Sigmoid colon (tissue), 7 donors: ENCODE data around the gene MBNL1. TPM values are rescaled to one million over a fixed set of nuclear protein-coding genes. Genes with fewer than 3 reads are reported as not detected.
A peak's percentile ranks its signal among the peaks of the same experiment; 100 is the strongest.

Experiments
- DNase-seq: peaks from one replicate; pipeline ENCODE4 v3.0.0-alpha.2; 2019
- H3K27ac ChIP-seq, 4 donors: fragments of 200-600 bp; sonication (generic); one replicate each; pipeline ENCODE4 v1.5.1; 2016 to 2019; ENCODE audit warnings: mild to moderate bottlenecking in 1 of 4
- H3K27me3 ChIP-seq, 3 donors: fragments of 200-600 bp; sonication (generic); one replicate each; pipeline ENCODE4 v1.5.1; 2019; ENCODE audit warnings: mild to moderate bottlenecking in 1 of 3
- H3K36me3 ChIP-seq, 4 donors: fragments of 200-600 bp; sonication (generic); one replicate each; pipeline ENCODE4 v1.5.1; 2016 to 2019
- H3K4me1 ChIP-seq, 4 donors: fragments of 200-600 bp; sonication (generic); one replicate each; pipeline ENCODE4 v1.5.1; 2017 to 2019
- H3K4me3 ChIP-seq, 4 donors: fragments of 200-600 bp; sonication (generic); one replicate each; pipeline ENCODE4 v1.5.1; 2017 to 2019; ENCODE audit warnings: mild to moderate bottlenecking in 2 of 4, moderate library complexity in 1 of 4
- H3K9me3 ChIP-seq, 4 donors: fragments of 200-600 bp in 3 of 4; sonication (generic) in 3 of 4; one replicate each; pipeline versions ENCODE4 v1.5.1 to v1.6.1; 2013 to 2019
- EP300 ChIP-seq, 4 donors: sonication (generic); formaldehyde crosslinking; IDR thresholded peaks; one replicate each; pipeline ENCODE4 v1.6.1; 2017; ENCODE audit warnings: antibody characterized with exemption in 4 of 4
- POLR2A ChIP-seq, 2 donors: fragments of 450-650 bp; IDR thresholded peaks; one replicate each; pipeline ENCODE4 v1.6.1; 2016; ENCODE audit warnings: antibody characterized with exemption in 2 of 2, mild to moderate bottlenecking in 2 of 2, moderate library complexity in 2 of 2
- POLR2AphosphoS5 ChIP-seq, 4 donors: sonication (generic); formaldehyde crosslinking; IDR thresholded peaks; one replicate each; pipeline ENCODE4 v1.6.1; 2017; ENCODE audit warnings: antibody characterized with exemption in 4 of 4
- WGBS, 2 donors: extraction: QIAGEN DNeasy Blood & Tissue Kit; methylation state at CpG; one replicate each; pipeline ENCODE4 v1.1.7; 2013; 5-methylcytosine and 5-hydroxymethylcytosine counted together
- intact Hi-C: fragments of 100-400 bp; cut with DNase I; formaldehyde crosslinking; loops from one replicate; pipeline ENCODE4 v1.15.1; 2023
- polyA plus RNA-seq, 3 donors: library from polyadenylated mRNA; stranded (reverse); fragments of 200-250 nt; gene quantifications; one replicate each; pipeline ENCODE4 v1.2.3, GENCODE V29; 2013
- total RNA-seq, 4 donors: library from RNA; depleted of rRNA; stranded (reverse); fragments of >200 nt; gene quantifications; one replicate each; pipeline ENCODE4 v1.1.0, GENCODE V29; 2016
- TF ChIP-seq, protein P1 (sequence below), 4 experiments: fragments of 450-650 bp in 3 of 4; fragments of 200-600 bp in 1 of 4; IDR thresholded peaks; one replicate each; pipeline ENCODE4 v1.5.1; 2016 to 2019; ENCODE audit warnings: antibody characterized with exemption in 4 of 4, mild to moderate bottlenecking in 3 of 4, moderate library complexity in 2 of 4
- donor health status: healthy with polysubstance abuse.
- donor health status: Bipolar disorder and iron deficiency.
- donor health status: healthy.

The MBNL1 gene
- total and polyA plus RNA-seq, 7 donors, result 60.5 to 898 (median 602) TPM

DNA sequence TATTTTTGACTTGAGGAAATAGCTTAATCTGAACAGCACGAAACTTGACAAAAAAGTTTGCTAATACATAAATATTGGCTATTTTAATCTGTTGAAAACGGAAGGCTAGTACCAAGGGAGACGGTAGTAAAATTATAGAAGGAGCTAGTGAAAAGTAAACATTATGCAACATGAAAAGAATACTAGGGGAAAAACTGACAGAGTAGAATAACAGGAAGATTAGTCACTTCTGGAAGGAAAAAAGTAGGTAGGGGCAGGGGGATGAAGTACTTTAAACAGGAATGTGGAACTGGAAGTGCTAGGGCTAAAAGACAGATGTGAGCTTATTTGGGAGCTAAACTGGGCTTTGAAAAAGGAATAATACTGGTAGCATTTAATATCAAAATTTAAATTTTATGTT, 60.1 kb downstream of the MBNL1 start:
- Histone ChIP-seq H3K9me3 (no peaks in the 10 kb centered on the region), H3K36me3 (peaks cover 0 to 10% (median 0%) of the 10 kb centered on the region in 4 donors), H3K27me3 (no peaks in the 10 kb centered on the region), H3K4me3 (no peak overlapping the region), H3K27ac (peak overlapping the region; percentile 61 to 78 (median 69)), H3K4me1 (peaks cover 0 to 82% (median 71%) of the 10 kb centered on the region in 4 donors)
- WGBS, 2 donors, result 19 to 38% methylated on average over 3 of the region's 3 CpGs
- no peak for DNase-seq
- intact Hi-C loops, result no loop called here
- TF ChIP-seq EP300 (IDR thresholded peaks at IDR 0.05), result peak; percentile 6 to 41 (median 28)
- TF ChIP-seq POLR2AphosphoS5 (IDR thresholded peaks at IDR 0.05), result peak; percentile 57 to 75 (median 68)
- TF ChIP-seq POLR2A (IDR thresholded peaks at IDR 0.05), result no peak

DNA sequence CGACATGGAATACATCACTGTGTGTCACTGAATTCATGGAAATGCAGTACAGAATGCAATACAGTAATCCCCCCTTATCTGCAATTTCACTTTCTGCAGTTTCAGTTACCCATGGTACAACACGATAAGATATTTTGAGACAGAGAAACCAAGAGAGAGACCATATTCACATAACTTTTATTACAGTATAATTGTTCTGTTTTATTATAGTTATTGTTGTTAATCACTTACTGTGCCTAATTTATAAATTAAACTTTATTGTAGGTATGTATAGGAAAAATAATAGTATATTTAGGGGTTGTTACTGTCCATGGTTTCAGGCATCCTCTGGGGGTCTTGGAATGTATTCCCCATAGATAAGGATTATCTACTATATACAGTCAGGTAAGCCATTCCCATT, 61.8 kb downstream of the MBNL1 start:
- no peak overlapping the region for H3K4me3 ChIP-seq
- intact Hi-C loops, result no loop called here

DNA sequence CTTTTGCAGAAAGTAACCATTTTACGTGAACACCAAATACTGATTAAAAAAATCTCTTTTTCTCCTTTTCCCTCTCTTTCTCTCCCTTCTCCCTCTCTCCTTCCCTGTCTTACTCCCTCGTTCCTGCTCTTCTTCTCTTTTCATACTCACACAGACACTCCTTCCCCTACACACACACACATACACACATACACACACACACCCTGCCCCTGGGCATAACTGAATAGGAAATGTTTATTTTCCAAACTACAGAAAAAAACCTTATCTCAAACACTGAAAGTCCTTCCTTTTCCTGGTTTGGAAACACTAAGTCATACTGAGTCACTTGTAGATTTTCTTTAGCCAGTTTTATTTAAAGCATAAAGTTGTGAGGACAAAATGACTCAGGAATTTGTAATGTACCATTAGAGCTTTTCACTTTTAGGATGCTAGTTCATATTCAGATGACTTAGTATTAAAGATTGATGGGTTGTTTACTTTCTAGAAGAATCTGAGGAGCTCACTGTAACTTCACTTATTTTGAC, 62.4 kb downstream of the MBNL1 start:
- Histone ChIP-seq H3K27ac (peak overlapping the region; percentile 54 to 78 (median 71)), H3K36me3 (peaks cover 0 to 3% (median 0%) of the 10 kb centered on the region in 4 donors), H3K4me3 (no peak overlapping the region), H3K9me3 (no peaks in the 10 kb centered on the region), H3K4me1 (peaks cover 0 to 93% (median 79%) of the 10 kb centered on the region in 4 donors), H3K27me3 (no peaks in the 10 kb centered on the region)
- intact Hi-C loops, result no loop called here
- TF ChIP-seq EP300 (IDR thresholded peaks at IDR 0.05), result no peak
- TF ChIP-seq POLR2A (IDR thresholded peaks at IDR 0.05), result no peak
- TF ChIP-seq, protein P1, sequence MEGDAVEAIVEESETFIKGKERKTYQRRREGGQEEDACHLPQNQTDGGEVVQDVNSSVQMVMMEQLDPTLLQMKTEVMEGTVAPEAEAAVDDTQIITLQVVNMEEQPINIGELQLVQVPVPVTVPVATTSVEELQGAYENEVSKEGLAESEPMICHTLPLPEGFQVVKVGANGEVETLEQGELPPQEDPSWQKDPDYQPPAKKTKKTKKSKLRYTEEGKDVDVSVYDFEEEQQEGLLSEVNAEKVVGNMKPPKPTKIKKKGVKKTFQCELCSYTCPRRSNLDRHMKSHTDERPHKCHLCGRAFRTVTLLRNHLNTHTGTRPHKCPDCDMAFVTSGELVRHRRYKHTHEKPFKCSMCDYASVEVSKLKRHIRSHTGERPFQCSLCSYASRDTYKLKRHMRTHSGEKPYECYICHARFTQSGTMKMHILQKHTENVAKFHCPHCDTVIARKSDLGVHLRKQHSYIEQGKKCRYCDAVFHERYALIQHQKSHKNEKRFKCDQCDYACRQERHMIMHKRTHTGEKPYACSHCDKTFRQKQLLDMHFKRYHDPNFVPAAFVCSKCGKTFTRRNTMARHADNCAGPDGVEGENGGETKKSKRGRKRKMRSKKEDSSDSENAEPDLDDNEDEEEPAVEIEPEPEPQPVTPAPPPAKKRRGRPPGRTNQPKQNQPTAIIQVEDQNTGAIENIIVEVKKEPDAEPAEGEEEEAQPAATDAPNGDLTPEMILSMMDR (IDR thresholded peaks at IDR 0.05), result no peak
- peak in 2 of 4 donors; percentile 34 to 68 for TF ChIP-seq POLR2AphosphoS5 (IDR thresholded peaks at IDR 0.05)
- WGBS, 2 donors, result 41 to 55% methylated on average over 2 of the region's 2 CpGs
- DNase-seq, result no peak

More for the DNA sequence above, 61.8 kb downstream of the MBNL1 start:
- TF ChIP-seq EP300 (IDR thresholded peaks at IDR 0.05), result no peak
- no peak for TF ChIP-seq POLR2A (IDR thresholded peaks at IDR 0.05)
- TF ChIP-seq, protein P1 (IDR thresholded peaks at IDR 0.05), result no peak
- TF ChIP-seq POLR2AphosphoS5 (IDR thresholded peaks at IDR 0.05), result no peak
- H3K4me1 ChIP-seq, result peaks cover 0 to 88% (median 77%) of the 10 kb centered on the region in 4 donors
- no peak for DNase-seq
- 57% methylated on average over 2 of the region's 2 CpGs for WGBS, 2 donors
- no peaks in the 10 kb centered on the region for H3K27me3 ChIP-seq
- no peaks in the 10 kb centered on the region for H3K9me3 ChIP-seq
- peaks cover 0 to 9% (median 0%) of the 10 kb centered on the region in 4 donors for H3K36me3 ChIP-seq
- peak overlapping the region; percentile 54 to 78 (median 71) for H3K27ac ChIP-seq

DNA sequence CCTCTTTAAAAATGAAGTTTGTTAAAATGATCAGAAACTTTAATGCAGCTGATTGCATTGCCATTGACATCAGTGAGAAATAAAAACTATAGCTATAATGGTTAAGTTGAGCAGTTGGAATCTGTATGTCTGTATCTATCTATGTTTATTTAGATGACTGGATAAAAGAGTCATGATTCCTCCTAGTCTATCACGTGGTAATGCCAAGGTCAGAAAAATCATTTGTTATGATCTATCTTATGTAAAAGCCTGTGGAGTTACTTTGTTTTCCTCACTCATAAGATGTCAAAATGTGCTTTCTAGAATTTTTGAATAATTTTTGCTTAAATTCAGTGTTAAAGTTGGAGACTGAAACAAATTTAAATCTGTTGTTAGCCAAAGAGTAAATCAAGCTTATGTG, 63.3 kb downstream of the MBNL1 start:
- Histone ChIP-seq H3K9me3 (no peaks in the 10 kb centered on the region), H3K36me3 (no peaks in the 10 kb centered on the region), H3K4me3 (no peak overlapping the region), H3K27me3 (no peaks in the 10 kb centered on the region), H3K27ac (peak overlapping the region; percentile 54 to 78 (median 71)), H3K4me1 (peaks cover 0 to 98% (median 79%) of the 10 kb centered on the region in 4 donors)
- WGBS, 2 donors, result 47 to 49% methylated on average over 1 of the region's 1 CpG
- TF ChIP-seq POLR2AphosphoS5 (IDR thresholded peaks at IDR 0.05) (no peak), EP300 (IDR thresholded peaks at IDR 0.05) (no peak), POLR2A (IDR thresholded peaks at IDR 0.05) (no peak)
- TF ChIP-seq, protein P1 (IDR thresholded peaks at IDR 0.05), result no peak
- intact Hi-C loops, result no loop called here
- no peak for DNase-seq

DNA sequence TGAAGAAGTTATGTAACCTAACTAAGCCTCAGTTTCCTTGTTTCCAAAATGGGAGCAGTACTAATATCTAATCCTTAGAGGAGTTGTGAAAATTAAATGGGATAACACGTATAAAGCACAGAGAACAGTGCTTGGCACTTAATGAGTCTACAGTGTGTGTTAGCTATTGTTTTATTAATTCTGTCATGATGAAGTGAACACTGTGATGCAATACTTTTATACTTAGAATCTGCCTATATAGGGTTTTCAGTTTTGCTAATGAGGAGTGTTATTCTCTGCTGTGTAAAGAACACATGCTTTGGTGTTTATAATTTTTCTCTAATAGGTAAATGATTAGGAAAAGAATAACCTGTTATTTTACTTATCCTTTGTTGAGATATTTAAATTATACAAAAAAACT, 65.2 kb downstream of the MBNL1 start:
- Histone ChIP-seq H3K9me3 (no peaks in the 10 kb centered on the region), H3K27ac (peak overlapping the region; percentile 6 to 78 (median 71)), H3K4me1 (peaks cover 0 to 89% (median 66%) of the 10 kb centered on the region in 4 donors), H3K27me3 (no peaks in the 10 kb centered on the region), H3K36me3 (no peaks in the 10 kb centered on the region), H3K4me3 (no peak overlapping the region)
- no peak for TF ChIP-seq POLR2A (IDR thresholded peaks at IDR 0.05)
- no peak for TF ChIP-seq EP300 (IDR thresholded peaks at IDR 0.05)
- TF ChIP-seq, protein P1 (IDR thresholded peaks at IDR 0.05), result no peak
- no peak for TF ChIP-seq POLR2AphosphoS5 (IDR thresholded peaks at IDR 0.05)
- intact Hi-C loops, result no loop called here
- WGBS, 2 donors, result 89 to 91% methylated on average over 1 of the region's 1 CpG
- DNase-seq, result no peak
